Ishikawa (cell line): Measurements from ENCODE around the gene ZNF366.

ENCODE experiments used
- CEBPB ChIP-seq: IDR thresholded peaks from 2 replicates; pipeline ENCODE4 v1.6.1; 2012
- EGR1 ChIP-seq: IDR thresholded peaks from 2 replicates; pipeline ENCODE4 v1.6.1; 2012
- EP300 ChIP-seq: IDR thresholded peaks from 2 replicates; pipeline ENCODE4 v1.6.1; 2012; ENCODE audit warnings: borderline replicate concordance
- FOXM1 ChIP-seq: IDR thresholded peaks from 2 replicates; pipeline ENCODE4 v1.6.1; 2012; ENCODE audit warnings: low read depth, borderline replicate concordance
- NFIC ChIP-seq: IDR thresholded peaks from 2 replicates; pipeline ENCODE4 v1.6.1; 2012
- RAD21 ChIP-seq: IDR thresholded peaks from 2 replicates; pipeline ENCODE4 v1.6.1; 2012; ENCODE audit warnings: low read depth
- TAF1 ChIP-seq: IDR thresholded peaks from 2 replicates; pipeline ENCODE4 v1.6.1; 2012; ENCODE audit warnings: low read depth, mild to moderate bottlenecking
- TF ChIP-seq, protein P1 (sequence below): IDR thresholded peaks from 2 replicates; pipeline ENCODE4 v1.6.1; 2012
- TF ChIP-seq, protein P2 (sequence below): IDR thresholded peaks from 2 replicates; pipeline ENCODE4 v1.6.1; 2012; ENCODE audit warnings: low read depth, mild to moderate bottlenecking

DNA sequence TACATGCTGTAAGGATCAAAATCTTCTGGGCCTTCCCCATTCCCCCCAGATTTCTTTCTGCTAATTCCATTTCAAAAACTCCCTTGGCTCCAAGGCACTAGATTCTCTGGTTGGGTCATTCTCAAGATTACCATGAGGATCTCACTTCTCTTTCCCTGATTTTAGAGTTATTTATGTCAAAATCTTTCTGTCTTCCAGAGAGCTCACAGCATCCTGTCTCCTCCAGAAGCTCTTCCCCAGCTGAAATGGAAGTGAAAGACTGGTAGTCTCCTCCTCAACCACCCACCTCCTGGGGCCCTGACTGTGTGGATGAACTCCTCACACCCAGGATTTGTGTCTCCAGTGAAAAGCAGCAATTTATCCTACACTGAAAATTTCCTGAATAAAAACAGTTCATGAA lies 11.9 kb upstream of the ZNF366 start:
- no peak for TF ChIP-seq NFIC
- TF ChIP-seq EP300 = no peak
- TF ChIP-seq RAD21 = no peak
- no peak for TF ChIP-seq EGR1
- no peak for TF ChIP-seq FOXM1
- TF ChIP-seq, protein P1, sequence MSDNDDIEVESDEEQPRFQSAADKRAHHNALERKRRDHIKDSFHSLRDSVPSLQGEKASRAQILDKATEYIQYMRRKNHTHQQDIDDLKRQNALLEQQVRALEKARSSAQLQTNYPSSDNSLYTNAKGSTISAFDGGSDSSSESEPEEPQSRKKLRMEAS = no peak
- TF ChIP-seq CEBPB = no peak
- TF ChIP-seq, protein P2, sequence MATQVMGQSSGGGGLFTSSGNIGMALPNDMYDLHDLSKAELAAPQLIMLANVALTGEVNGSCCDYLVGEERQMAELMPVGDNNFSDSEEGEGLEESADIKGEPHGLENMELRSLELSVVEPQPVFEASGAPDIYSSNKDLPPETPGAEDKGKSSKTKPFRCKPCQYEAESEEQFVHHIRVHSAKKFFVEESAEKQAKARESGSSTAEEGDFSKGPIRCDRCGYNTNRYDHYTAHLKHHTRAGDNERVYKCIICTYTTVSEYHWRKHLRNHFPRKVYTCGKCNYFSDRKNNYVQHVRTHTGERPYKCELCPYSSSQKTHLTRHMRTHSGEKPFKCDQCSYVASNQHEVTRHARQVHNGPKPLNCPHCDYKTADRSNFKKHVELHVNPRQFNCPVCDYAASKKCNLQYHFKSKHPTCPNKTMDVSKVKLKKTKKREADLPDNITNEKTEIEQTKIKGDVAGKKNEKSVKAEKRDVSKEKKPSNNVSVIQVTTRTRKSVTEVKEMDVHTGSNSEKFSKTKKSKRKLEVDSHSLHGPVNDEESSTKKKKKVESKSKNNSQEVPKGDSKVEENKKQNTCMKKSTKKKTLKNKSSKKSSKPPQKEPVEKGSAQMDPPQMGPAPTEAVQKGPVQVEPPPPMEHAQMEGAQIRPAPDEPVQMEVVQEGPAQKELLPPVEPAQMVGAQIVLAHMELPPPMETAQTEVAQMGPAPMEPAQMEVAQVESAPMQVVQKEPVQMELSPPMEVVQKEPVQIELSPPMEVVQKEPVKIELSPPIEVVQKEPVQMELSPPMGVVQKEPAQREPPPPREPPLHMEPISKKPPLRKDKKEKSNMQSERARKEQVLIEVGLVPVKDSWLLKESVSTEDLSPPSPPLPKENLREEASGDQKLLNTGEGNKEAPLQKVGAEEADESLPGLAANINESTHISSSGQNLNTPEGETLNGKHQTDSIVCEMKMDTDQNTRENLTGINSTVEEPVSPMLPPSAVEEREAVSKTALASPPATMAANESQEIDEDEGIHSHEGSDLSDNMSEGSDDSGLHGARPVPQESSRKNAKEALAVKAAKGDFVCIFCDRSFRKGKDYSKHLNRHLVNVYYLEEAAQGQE = no peak
- no peak for TF ChIP-seq TAF1
